Skeletal muscle tissue (tissue), 4 donors: ENCODE data around the gene LTBP4. TPM values are rescaled to one million over a fixed set of nuclear protein-coding genes. Genes with fewer than 3 reads are reported as not detected.

Source experiments
- H3K27ac ChIP-seq: one replicate; pipeline ENCODE4 v1.7.0; 2013; ENCODE audit warnings: mild to moderate bottlenecking, low read depth, low read length, inconsistent platforms
- H3K27me3 ChIP-seq, 3 donors: one replicate each; pipeline ENCODE4 v1.7.0; 2013; ENCODE audit warnings: low read length in 3 of 3; ENCODE audit not compliant: control insufficient read depth in 3 of 3, insufficient read depth in 3 of 3
- H3K36me3 ChIP-seq, 3 donors: one replicate each; pipeline ENCODE4 v1.7.0; 2013; ENCODE audit warnings: low read length in 3 of 3; ENCODE audit not compliant: control insufficient read depth in 3 of 3, insufficient read depth in 3 of 3
- H3K4me1 ChIP-seq, 3 donors: one replicate each; pipeline ENCODE4 v1.7.0; 2013; ENCODE audit warnings: low read length in 3 of 3, mild to moderate bottlenecking in 3 of 3; ENCODE audit not compliant: control insufficient read depth in 3 of 3, insufficient read depth in 3 of 3
- H3K4me3 ChIP-seq, 3 donors: one replicate each; pipeline ENCODE4 v1.7.0; 2013; ENCODE audit warnings: low read length in 3 of 3
- H3K9ac ChIP-seq, 3 donors: one replicate each; pipeline ENCODE4 v1.7.0; 2013; ENCODE audit warnings: low read length in 3 of 3, mild to moderate bottlenecking in 3 of 3, moderate library complexity in 2 of 3, low read depth in 1 of 3
- H3K9me3 ChIP-seq, 3 donors: one replicate each; pipeline ENCODE4 v1.7.0; 2013; ENCODE audit warnings: low read length in 3 of 3; ENCODE audit not compliant: control insufficient read depth in 3 of 3
- total RNA-seq: library from RNA; depleted of rRNA; stranded (reverse); fragments of >200 nt; gene quantifications from one replicate; pipeline ENCODE4 v1.2.3, GENCODE V29; 2014
- donor health status: Osteomylitis.

Gene LTBP4
- total RNA-seq, 1 donor from 2014 or later, result 86.6 TPM

DNA sequence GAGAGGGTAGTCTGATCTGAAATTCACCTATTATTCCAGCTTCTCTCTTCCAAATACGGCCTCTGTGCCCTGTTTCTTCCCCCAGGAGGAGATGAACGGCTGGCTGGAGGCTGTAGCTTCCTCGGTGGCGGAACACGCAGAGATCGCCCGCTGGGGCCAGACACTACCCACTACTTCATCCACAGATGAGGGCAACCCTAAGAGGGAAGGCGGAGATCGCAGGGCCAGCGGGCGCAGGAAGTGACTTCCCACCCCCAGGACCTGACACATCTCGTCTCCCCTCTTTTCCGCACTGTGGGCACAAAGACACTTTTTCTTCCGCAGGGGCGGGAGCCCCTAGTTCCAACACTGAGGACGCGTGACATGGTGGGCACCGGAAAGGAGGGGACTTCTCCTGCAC, 25.8 kb upstream of the LTBP4 start:
- no peak overlapping the region for H3K4me3 ChIP-seq
- no peaks in the 10 kb centered on the region for H3K27me3 ChIP-seq
- no peak overlapping the region for H3K9ac ChIP-seq
- peaks cover 1 to 3% (median 2%) of the 10 kb centered on the region in 3 donors for H3K36me3 ChIP-seq
- H3K9me3 ChIP-seq, result no peaks in the 10 kb centered on the region
- peaks cover 9 to 10% (median 9%) of the 10 kb centered on the region in 3 donors for H3K4me1 ChIP-seq
- H3K27ac ChIP-seq, result no peak overlapping the region

DNA sequence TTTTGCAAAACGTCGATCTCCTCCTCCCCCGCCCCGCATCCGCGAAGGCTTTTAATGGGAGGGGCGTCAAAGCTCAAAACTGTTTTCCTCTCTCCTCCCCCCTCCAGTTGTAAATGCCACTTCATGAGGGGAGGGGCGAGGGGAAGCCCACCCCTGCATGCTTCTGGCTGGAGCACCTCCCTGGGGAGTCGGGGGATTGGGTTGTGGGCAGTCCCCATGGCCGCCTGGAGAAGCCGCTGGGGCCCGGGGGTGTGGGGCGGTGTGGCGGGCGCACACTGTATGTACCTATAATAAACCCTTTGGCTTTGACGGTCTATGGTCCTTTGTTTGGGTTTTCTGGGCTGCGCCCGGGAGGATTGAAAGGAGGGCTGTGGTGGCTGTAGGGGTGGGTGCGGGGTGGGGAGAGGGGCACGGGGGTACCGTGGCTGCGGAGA, 25.0 kb upstream of the LTBP4 start:
- H3K4me3 ChIP-seq, result peak overlapping the region; percentile 87 to 92 (median 88)
- peaks cover 8 to 10% (median 9%) of the 10 kb centered on the region in 3 donors for H3K4me1 ChIP-seq
- H3K27ac ChIP-seq, result no peak overlapping the region
- peak overlapping the region in 1 of 3 donors; percentile 25 for H3K9ac ChIP-seq
- no peaks in the 10 kb centered on the region for H3K27me3 ChIP-seq
- peaks cover 4 to 6% (median 6%) of the 10 kb centered on the region in 3 donors for H3K36me3 ChIP-seq
- H3K9me3 ChIP-seq, result no peaks in the 10 kb centered on the region

DNA sequence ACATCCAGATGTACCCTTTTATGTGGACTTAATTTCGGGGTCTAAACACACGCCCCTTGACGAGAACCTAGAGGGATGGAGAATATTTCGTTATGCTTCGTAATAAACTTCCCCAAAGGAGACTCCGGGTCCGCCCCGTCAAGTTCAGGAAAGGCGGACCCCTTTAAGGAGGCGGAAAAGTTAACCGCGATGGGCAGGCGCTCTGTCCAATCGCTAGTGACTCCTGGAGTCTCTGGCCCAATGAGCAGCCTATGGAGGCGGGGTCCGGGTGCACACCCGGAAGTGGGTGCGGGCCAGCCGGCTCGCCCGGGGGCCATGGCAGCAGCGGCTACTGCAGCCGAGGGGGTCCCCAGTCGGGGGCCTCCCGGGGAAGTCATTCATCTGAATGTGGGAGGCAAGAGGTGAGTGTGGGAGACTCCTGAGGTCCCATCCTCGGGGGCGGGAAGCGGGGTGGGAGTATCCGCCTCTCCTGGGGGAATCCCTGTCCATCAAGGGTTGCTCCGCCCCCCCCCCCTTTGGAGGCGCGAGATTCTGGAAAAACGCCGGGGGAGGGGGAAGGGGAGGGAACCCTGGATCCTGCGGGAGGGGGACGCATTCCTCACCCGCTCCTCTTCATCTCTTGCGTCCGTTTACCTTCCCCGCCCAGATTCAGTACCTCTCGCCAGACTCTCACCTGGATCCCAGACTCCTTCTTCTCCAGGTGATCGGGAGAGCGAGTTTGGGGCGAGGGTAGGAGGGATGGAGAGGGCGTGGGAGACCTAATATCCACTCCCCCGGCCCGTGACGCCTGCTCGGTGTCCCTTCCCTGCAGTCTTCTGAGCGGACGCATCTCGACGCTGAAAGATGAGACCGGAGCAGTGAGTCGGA, 24.4 kb upstream of the LTBP4 start, which contains the start of gene SHKBP1:
Gene SHKBP1 (plus strand): TSS at position 289 of the 867 bp plus-strand sequence. CDS start 27 bp downstream, at position 316.
- no peak within 1 kb of the TSS for H3K27ac ChIP-seq
- H3K9ac ChIP-seq, result peak within 1 kb of the TSS; percentile 65 to 82 (median 67)
- peaks cover 8 to 10% (median 9%) of the 10 kb centered on the region in 3 donors for H3K4me1 ChIP-seq
- no peaks in the 10 kb centered on the region for H3K9me3 ChIP-seq
- peak within 1 kb of the TSS; percentile 87 to 92 (median 88) for H3K4me3 ChIP-seq
- H3K27me3 ChIP-seq, result no peaks in the 10 kb centered on the region
- peaks cover 4 to 6% (median 6%) of the 10 kb centered on the region in 3 donors for H3K36me3 ChIP-seq

DNA sequence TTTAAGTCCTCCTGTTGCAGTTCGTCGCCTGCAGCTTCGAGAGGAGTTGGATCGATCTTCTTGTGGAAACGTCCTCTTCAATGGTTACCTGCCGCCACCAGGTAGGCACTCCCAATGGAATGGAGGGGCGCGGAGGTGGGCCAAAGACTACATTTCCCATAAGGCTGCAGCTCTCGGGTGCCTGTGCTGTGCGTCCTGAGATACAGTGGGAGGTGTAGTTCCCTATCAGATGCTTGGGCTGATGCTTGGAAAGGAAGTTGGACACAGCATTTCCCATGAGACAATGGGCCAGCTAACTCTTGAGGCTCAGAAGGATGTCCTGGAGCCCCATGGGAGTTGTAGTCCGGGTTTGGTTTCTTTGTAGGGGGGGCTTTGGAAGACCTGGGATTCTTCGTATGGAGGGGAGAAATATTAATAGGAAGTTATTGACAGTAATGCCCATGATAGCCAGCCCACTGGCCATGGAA, 22.7 kb upstream of the LTBP4 start:
- peaks cover 8 to 10% (median 9%) of the 10 kb centered on the region in 3 donors for H3K4me1 ChIP-seq
- no peaks in the 10 kb centered on the region for H3K27me3 ChIP-seq
- H3K9me3 ChIP-seq, result no peaks in the 10 kb centered on the region
- no peak overlapping the region for H3K27ac ChIP-seq
- H3K36me3 ChIP-seq, result peaks cover 4 to 8% (median 6%) of the 10 kb centered on the region in 3 donors
- no peak overlapping the region for H3K9ac ChIP-seq
- H3K4me3 ChIP-seq, result no peak overlapping the region

DNA sequence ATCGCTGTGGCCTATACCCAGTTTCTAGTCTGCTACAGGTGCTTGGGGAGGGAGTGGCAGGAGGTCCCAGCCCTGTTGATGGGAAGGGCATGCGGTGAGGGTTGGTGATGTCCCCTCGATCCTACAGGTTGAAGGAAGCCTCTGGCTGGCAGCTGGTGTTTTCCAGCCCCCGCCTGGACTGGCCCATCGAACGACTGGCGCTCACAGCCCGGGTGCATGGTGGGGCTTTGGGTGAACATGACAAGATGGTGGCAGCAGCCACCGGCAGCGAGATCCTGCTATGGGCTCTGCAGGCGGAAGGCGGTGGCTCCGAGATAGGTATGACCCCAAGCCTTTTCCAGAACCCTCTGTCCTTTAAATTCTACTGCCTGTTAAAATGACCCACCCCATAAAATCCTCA, 20.6 kb upstream of the LTBP4 start:
- H3K27me3 ChIP-seq, result no peaks in the 10 kb centered on the region
- H3K4me1 ChIP-seq, result peaks cover 8 to 10% (median 9%) of the 10 kb centered on the region in 3 donors
- H3K9me3 ChIP-seq, result no peaks in the 10 kb centered on the region
- no peak overlapping the region for H3K4me3 ChIP-seq
- H3K9ac ChIP-seq, result no peak overlapping the region
- peaks cover 4 to 8% (median 6%) of the 10 kb centered on the region in 3 donors for H3K36me3 ChIP-seq
- no peak overlapping the region for H3K27ac ChIP-seq

DNA sequence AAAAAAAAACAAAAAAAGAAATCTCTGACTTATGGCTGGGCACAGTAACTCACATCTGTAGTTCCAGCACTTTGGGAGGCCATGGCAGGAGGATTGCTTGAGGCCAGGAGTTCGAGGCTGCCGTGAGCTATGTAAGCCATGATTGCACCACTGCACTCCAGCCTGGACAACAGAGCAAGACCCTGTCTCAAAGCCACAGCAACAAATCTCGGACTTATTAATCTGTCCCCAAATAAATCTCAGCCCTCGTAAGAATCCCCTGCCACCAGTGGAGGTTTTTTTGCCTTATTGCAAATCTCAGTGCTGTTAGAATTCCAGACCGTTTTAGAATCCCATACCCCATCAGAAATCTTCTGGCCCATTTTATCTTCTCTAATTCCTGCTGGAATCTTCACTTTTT, 19.6 kb upstream of the LTBP4 start:
- no peak overlapping the region for H3K9ac ChIP-seq
- no peaks in the 10 kb centered on the region for H3K27me3 ChIP-seq
- H3K36me3 ChIP-seq, result peaks cover 4 to 8% (median 6%) of the 10 kb centered on the region in 3 donors
- H3K4me1 ChIP-seq, result peaks cover 6 to 10% (median 8%) of the 10 kb centered on the region in 3 donors
- H3K27ac ChIP-seq, result no peak overlapping the region
- no peak overlapping the region for H3K4me3 ChIP-seq
- H3K9me3 ChIP-seq, result no peaks in the 10 kb centered on the region

DNA sequence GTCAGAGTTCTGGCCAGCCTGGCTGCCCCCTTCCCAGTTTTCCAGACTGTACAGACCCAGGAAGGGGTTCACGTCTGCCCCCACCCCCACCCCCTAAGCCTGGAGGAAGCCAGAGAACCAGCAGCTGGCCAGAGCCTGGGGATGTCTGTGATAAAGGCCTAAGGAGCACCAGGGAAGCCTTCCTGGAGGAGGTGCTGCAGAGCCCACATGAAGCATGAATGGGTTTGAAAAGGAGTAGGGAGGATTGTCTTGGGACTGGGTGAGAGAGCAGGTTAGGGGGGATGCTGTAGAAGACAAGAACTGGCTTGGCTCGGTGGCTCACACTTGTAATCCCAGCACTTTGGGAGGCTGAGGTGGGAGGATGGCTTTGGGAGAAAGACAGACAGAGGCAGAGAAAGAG, 18.7 kb upstream of the LTBP4 start:
- Histone ChIP-seq H3K27me3 (no peaks in the 10 kb centered on the region), H3K36me3 (peaks cover 4 to 11% (median 8%) of the 10 kb centered on the region in 3 donors), H3K4me1 (peaks cover 2 to 5% (median 3%) of the 10 kb centered on the region in 3 donors), H3K9me3 (no peaks in the 10 kb centered on the region), H3K27ac (no peak overlapping the region), H3K4me3 (no peak overlapping the region), H3K9ac (no peak overlapping the region)

DNA sequence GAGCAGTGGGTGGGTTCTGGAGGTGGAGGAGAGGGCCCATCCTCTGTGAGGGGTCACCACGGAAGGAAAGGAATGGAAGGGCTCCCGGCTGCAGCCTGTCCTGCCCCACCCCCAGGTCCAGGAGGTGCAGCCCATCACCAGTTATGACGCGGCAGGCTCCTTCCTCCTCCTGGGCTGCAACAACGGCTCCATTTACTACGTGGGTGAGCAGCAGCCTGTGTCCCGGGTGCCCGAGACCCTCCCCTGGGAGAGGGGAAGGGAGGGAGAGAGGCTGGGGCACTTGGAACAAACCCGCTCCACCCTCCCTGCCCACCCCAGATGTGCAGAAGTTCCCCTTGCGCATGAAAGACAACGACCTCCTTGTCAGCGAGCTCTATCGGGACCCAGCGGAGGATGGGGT, 17.9 kb upstream of the LTBP4 start:
- no peaks in the 10 kb centered on the region for H3K27me3 ChIP-seq
- no peak overlapping the region for H3K27ac ChIP-seq
- peaks cover 4 to 11% (median 11%) of the 10 kb centered on the region in 3 donors for H3K36me3 ChIP-seq
- no peak overlapping the region for H3K9ac ChIP-seq
- no peak overlapping the region for H3K4me3 ChIP-seq
- H3K9me3 ChIP-seq, result no peaks in the 10 kb centered on the region
- no peaks in the 10 kb centered on the region for H3K4me1 ChIP-seq

DNA sequence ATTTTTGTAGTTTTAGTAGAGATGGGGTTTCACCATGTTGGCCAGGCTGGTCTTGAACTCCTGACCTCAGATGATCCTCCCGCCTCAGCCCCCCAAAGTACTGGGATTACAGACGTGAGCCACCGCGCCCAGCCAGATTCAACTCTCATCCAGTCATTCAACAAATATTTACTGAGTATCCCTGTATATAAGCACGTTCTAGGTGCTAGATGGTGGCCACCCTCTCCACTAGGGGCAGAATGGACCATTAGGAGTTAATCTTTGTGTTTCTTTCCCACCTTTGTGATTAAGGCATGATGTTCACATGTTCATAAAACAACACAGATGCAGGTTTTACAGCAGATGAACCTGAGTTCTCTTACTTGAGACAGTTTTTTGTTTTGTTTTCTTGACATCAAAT, 17.2 kb upstream of the LTBP4 start:
- Histone ChIP-seq H3K9ac (no peak overlapping the region), H3K36me3 (peaks cover 4 to 13% (median 11%) of the 10 kb centered on the region in 3 donors), H3K27ac (no peak overlapping the region), H3K9me3 (no peaks in the 10 kb centered on the region), H3K27me3 (no peaks in the 10 kb centered on the region), H3K4me1 (no peaks in the 10 kb centered on the region), H3K4me3 (no peak overlapping the region)
